GM23338 (cell line): Measurements from ENCODE around the gene ART4. TPM values are rescaled to one million over a fixed set of nuclear protein-coding genes. Genes with fewer than 3 reads are reported as not detected.

Experiments
- CREB1 ChIP-seq: fragments of 250-450 bp; sonication (Bioruptor Pico); IDR thresholded peaks from 2 replicates; pipeline ENCODE4 v1.5.0; 2020; ENCODE audit warnings: low read depth, mild to moderate bottlenecking, moderate library complexity
- EZH2 ChIP-seq: fragments of 200-600 bp; sonication (generic); IDR thresholded peaks from one replicate; pipeline ENCODE4 v1.8.0; 2017; ENCODE audit warnings: antibody characterized with exemption, mild to moderate bottlenecking, low read depth; ENCODE audit not compliant: unreplicated experiment
- EZH2phosphoT487 ChIP-seq: fragments of 200-600 bp; sonication (generic); IDR thresholded peaks from one replicate; pipeline ENCODE4 v1.8.1; 2018; ENCODE audit warnings: antibody characterized with exemption; ENCODE audit not compliant: unreplicated experiment
- ZNF331 ChIP-seq: fragments of 250-450 bp; sonication (Bioruptor Pico); IDR thresholded peaks from 2 replicates; pipeline ENCODE4 v1.5.0; 2020; ENCODE audit warnings: low read depth, mild to moderate bottlenecking, moderate library complexity
- polyA plus RNA-seq: library from polyadenylated mRNA; unstranded; fragments of >200 nt; fragmentation: Nextera tagmentation; extraction: Ambion mirVana; gene quantifications from 2 replicates; pipeline ENCODE4 v1.2.1, GENCODE V29; 2016
- total RNA-seq: library from RNA; depleted of rRNA; stranded (reverse); fragments of >200 nt; shearing (Covaris generic); gene quantifications from 2 replicates; pipeline ENCODE4 v1.2.3, GENCODE V29; 2014
- TF ChIP-seq, protein P1 (sequence below): fragments of 250-450 bp; sonication (Bioruptor Pico); IDR thresholded peaks from 2 replicates; pipeline ENCODE4 v1.5.0; 2020; ENCODE audit warnings: mild to moderate bottlenecking, moderate library complexity
- TF ChIP-seq, protein P2 (sequence below): IDR thresholded peaks from one replicate; pipeline ENCODE4 v1.6.1; 2018; ENCODE audit warnings: antibody characterized with exemption; ENCODE audit not compliant: unreplicated experiment

Gene ART4
- total and polyA plus RNA-seq, 2 experiments from 2014 or later = 0.08 TPM; not detected in 1

DNA sequence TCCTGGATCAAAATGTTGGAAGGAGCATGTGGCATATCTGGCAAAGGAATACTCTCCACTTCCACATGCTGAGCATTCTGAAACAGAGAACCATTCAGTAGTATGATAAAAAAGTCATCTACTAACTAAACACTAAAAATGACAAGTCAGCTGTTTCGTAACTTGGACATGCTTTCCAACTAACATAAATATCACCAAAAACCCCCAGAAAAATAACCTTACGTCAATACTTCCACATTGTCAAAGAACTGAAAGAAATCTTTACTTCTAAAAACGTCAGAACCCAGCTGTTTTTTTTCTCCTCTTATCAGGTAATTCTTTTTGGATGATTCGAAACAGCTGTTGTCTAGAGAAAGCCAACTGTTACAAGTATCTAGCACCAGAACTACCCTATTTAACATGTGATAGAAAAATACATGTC, 48.3 kb downstream of the ART4 start (continued):
- TF ChIP-seq, protein P1, sequence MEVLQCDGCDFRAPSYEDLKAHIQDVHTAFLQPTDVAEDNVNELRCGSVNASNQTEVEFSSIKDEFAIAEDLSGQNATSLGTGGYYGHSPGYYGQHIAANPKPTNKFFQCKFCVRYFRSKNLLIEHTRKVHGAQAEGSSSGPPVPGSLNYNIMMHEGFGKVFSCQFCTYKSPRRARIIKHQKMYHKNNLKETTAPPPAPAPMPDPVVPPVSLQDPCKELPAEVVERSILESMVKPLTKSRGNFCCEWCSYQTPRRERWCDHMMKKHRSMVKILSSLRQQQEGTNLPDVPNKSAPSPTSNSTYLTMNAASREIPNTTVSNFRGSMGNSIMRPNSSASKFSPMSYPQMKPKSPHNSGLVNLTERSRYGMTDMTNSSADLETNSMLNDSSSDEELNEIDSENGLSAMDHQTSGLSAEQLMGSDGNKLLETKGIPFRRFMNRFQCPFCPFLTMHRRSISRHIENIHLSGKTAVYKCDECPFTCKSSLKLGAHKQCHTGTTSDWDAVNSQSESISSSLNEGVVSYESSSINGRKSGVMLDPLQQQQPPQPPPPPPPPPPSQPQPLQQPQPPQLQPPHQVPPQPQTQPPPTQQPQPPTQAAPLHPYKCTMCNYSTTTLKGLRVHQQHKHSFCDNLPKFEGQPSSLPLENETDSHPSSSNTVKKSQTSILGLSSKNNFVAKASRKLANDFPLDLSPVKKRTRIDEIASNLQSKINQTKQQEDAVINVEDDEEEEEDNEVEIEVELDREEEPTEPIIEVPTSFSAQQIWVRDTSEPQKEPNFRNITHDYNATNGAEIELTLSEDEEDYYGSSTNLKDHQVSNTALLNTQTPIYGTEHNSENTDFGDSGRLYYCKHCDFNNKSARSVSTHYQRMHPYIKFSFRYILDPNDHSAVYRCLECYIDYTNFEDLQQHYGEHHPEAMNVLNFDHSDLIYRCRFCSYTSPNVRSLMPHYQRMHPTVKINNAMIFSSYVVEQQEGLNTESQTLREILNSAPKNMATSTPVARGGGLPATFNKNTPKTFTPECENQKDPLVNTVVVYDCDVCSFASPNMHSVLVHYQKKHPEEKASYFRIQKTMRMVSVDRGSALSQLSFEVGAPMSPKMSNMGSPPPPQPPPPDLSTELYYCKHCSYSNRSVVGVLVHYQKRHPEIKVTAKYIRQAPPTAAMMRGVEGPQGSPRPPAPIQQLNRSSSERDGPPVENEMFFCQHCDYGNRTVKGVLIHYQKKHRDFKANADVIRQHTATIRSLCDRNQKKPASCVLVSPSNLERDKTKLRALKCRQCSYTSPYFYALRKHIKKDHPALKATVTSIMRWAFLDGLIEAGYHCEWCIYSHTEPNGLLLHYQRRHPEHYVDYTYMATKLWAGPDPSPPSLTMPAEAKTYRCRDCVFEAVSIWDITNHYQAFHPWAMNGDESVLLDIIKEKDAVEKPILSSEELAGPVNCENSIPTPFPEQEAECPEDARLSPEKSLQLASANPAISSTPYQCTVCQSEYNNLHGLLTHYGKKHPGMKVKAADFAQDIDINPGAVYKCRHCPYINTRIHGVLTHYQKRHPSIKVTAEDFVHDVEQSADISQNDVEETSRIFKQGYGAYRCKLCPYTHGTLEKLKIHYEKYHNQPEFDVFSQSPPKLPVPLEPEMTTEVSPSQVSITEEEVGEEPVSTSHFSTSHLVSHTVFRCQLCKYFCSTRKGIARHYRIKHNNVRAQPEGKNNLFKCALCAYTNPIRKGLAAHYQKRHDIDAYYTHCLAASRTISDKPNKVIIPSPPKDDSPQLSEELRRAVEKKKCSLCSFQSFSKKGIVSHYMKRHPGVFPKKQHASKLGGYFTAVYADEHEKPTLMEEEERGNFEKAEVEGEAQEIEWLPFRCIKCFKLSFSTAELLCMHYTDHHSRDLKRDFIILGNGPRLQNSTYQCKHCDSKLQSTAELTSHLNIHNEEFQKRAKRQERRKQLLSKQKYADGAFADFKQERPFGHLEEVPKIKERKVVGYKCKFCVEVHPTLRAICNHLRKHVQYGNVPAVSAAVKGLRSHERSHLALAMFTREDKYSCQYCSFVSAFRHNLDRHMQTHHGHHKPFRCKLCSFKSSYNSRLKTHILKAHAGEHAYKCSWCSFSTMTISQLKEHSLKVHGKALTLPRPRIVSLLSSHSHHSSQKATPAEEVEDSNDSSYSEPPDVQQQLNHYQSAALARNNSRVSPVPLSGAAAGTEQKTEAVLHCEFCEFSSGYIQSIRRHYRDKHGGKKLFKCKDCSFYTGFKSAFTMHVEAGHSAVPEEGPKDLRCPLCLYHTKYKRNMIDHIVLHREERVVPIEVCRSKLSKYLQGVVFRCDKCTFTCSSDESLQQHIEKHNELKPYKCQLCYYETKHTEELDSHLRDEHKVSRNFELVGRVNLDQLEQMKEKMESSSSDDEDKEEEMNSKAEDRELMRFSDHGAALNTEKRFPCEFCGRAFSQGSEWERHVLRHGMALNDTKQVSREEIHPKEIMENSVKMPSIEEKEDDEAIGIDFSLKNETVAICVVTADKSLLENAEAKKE = no peak
- TF ChIP-seq CREB1 (CRISPR knock-in tag) (no peak), EZH2phosphoT487 (no peak), EZH2 (no peak), ZNF331 (CRISPR knock-in tag) (no peak)
- TF ChIP-seq, protein P2, sequence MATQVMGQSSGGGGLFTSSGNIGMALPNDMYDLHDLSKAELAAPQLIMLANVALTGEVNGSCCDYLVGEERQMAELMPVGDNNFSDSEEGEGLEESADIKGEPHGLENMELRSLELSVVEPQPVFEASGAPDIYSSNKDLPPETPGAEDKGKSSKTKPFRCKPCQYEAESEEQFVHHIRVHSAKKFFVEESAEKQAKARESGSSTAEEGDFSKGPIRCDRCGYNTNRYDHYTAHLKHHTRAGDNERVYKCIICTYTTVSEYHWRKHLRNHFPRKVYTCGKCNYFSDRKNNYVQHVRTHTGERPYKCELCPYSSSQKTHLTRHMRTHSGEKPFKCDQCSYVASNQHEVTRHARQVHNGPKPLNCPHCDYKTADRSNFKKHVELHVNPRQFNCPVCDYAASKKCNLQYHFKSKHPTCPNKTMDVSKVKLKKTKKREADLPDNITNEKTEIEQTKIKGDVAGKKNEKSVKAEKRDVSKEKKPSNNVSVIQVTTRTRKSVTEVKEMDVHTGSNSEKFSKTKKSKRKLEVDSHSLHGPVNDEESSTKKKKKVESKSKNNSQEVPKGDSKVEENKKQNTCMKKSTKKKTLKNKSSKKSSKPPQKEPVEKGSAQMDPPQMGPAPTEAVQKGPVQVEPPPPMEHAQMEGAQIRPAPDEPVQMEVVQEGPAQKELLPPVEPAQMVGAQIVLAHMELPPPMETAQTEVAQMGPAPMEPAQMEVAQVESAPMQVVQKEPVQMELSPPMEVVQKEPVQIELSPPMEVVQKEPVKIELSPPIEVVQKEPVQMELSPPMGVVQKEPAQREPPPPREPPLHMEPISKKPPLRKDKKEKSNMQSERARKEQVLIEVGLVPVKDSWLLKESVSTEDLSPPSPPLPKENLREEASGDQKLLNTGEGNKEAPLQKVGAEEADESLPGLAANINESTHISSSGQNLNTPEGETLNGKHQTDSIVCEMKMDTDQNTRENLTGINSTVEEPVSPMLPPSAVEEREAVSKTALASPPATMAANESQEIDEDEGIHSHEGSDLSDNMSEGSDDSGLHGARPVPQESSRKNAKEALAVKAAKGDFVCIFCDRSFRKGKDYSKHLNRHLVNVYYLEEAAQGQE = no peak
